Testis (tissue), 2 donors: ENCODE data around the gene BID.

Experiments used
- POLR2A ChIP-seq: fragments of 450-650 bp; IDR thresholded peaks from one replicate; pipeline ENCODE4 v1.6.1; 2017; ENCODE audit warnings: antibody characterized with exemption, mild to moderate bottlenecking, moderate library complexity
- TF ChIP-seq, protein P1 (sequence below), 3 experiments: fragments of 450-650 bp in 2 of 3; fragments of 200-600 bp in 1 of 3; sonication (generic) in 1 of 3; IDR thresholded peaks; one replicate each; pipeline ENCODE4 v1.5.1; 2016 to 2019; ENCODE audit warnings: antibody characterized with exemption in 3 of 3, mild to moderate bottlenecking in 2 of 3, moderate library complexity in 1 of 3

DNA sequence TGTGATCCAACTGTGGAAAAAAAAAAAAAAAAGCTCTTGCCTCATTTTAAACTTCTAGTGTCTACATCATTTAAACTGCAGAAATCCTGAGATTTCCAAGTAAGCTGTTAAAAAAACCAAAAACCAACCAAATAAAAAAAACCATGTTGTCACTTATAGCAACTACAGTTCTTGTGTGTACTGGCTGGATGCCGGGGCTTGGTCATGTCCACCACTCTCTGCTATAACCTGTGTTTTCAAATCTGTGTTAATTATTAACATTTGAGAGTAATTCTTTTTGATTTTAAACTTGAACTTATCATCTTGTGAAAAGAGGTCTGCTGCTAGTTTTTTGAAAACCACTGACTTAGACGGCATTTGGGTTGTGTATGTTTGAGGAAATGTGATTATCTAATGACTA, 32.2 kb upstream of the BID start:
- TF ChIP-seq, protein P1, sequence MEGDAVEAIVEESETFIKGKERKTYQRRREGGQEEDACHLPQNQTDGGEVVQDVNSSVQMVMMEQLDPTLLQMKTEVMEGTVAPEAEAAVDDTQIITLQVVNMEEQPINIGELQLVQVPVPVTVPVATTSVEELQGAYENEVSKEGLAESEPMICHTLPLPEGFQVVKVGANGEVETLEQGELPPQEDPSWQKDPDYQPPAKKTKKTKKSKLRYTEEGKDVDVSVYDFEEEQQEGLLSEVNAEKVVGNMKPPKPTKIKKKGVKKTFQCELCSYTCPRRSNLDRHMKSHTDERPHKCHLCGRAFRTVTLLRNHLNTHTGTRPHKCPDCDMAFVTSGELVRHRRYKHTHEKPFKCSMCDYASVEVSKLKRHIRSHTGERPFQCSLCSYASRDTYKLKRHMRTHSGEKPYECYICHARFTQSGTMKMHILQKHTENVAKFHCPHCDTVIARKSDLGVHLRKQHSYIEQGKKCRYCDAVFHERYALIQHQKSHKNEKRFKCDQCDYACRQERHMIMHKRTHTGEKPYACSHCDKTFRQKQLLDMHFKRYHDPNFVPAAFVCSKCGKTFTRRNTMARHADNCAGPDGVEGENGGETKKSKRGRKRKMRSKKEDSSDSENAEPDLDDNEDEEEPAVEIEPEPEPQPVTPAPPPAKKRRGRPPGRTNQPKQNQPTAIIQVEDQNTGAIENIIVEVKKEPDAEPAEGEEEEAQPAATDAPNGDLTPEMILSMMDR (IDR thresholded peaks at IDR 0.05), result no peak
- TF ChIP-seq POLR2A, result no peak
